Sigmoid colon (tissue), 7 donors: ENCODE data around the gene TOX2. TPM values are rescaled to one million over a fixed set of nuclear protein-coding genes. Genes with fewer than 3 reads are reported as not detected.

Source experiments
- DNase-seq: peaks from one replicate; pipeline ENCODE4 v3.0.0-alpha.2; 2019
- H3K27ac ChIP-seq, 4 donors: fragments of 200-600 bp; sonication (generic); one replicate each; pipeline ENCODE4 v1.5.1; 2016 to 2019; ENCODE audit warnings: mild to moderate bottlenecking in 1 of 4
- H3K27me3 ChIP-seq, 3 donors: fragments of 200-600 bp; sonication (generic); one replicate each; pipeline ENCODE4 v1.5.1; 2019; ENCODE audit warnings: mild to moderate bottlenecking in 1 of 3
- H3K36me3 ChIP-seq, 4 donors: fragments of 200-600 bp; sonication (generic); one replicate each; pipeline ENCODE4 v1.5.1; 2016 to 2019
- H3K4me1 ChIP-seq, 4 donors: fragments of 200-600 bp; sonication (generic); one replicate each; pipeline ENCODE4 v1.5.1; 2017 to 2019
- H3K4me3 ChIP-seq, 4 donors: fragments of 200-600 bp; sonication (generic); one replicate each; pipeline ENCODE4 v1.5.1; 2017 to 2019; ENCODE audit warnings: mild to moderate bottlenecking in 2 of 4, moderate library complexity in 1 of 4
- H3K9me3 ChIP-seq, 4 donors: fragments of 200-600 bp in 3 of 4; sonication (generic) in 3 of 4; one replicate each; pipeline versions ENCODE4 v1.5.1 to v1.6.1; 2013 to 2019
- EP300 ChIP-seq, 4 donors: sonication (generic); formaldehyde crosslinking; IDR thresholded peaks; one replicate each; pipeline ENCODE4 v1.6.1; 2017; ENCODE audit warnings: antibody characterized with exemption in 4 of 4
- POLR2A ChIP-seq, 2 donors: fragments of 450-650 bp; IDR thresholded peaks; one replicate each; pipeline ENCODE4 v1.6.1; 2016; ENCODE audit warnings: antibody characterized with exemption in 2 of 2, mild to moderate bottlenecking in 2 of 2, moderate library complexity in 2 of 2
- POLR2AphosphoS5 ChIP-seq, 4 donors: sonication (generic); formaldehyde crosslinking; IDR thresholded peaks; one replicate each; pipeline ENCODE4 v1.6.1; 2017; ENCODE audit warnings: antibody characterized with exemption in 4 of 4
- WGBS, 2 donors: extraction: QIAGEN DNeasy Blood & Tissue Kit; methylation state at CpG; one replicate each; pipeline ENCODE4 v1.1.7; 2013; 5-methylcytosine and 5-hydroxymethylcytosine counted together
- intact Hi-C: fragments of 100-400 bp; cut with DNase I; formaldehyde crosslinking; loops from one replicate; pipeline ENCODE4 v1.15.1; 2023
- polyA plus RNA-seq, 3 donors: library from polyadenylated mRNA; stranded (reverse); fragments of 200-250 nt; gene quantifications; one replicate each; pipeline ENCODE4 v1.2.3, GENCODE V29; 2013
- total RNA-seq, 4 donors: library from RNA; depleted of rRNA; stranded (reverse); fragments of >200 nt; gene quantifications; one replicate each; pipeline ENCODE4 v1.1.0, GENCODE V29; 2016
- TF ChIP-seq, protein P1 (sequence below), 4 experiments: fragments of 450-650 bp in 3 of 4; fragments of 200-600 bp in 1 of 4; IDR thresholded peaks; one replicate each; pipeline ENCODE4 v1.5.1; 2016 to 2019; ENCODE audit warnings: antibody characterized with exemption in 4 of 4, mild to moderate bottlenecking in 3 of 4, moderate library complexity in 2 of 4
- donor health status: healthy with polysubstance abuse.
- donor health status: Bipolar disorder and iron deficiency.
- donor health status: healthy.

TOX2 gene
- total and polyA plus RNA-seq, 7 donors = 0.27 to 8.1 (median 1.7) TPM

DNA sequence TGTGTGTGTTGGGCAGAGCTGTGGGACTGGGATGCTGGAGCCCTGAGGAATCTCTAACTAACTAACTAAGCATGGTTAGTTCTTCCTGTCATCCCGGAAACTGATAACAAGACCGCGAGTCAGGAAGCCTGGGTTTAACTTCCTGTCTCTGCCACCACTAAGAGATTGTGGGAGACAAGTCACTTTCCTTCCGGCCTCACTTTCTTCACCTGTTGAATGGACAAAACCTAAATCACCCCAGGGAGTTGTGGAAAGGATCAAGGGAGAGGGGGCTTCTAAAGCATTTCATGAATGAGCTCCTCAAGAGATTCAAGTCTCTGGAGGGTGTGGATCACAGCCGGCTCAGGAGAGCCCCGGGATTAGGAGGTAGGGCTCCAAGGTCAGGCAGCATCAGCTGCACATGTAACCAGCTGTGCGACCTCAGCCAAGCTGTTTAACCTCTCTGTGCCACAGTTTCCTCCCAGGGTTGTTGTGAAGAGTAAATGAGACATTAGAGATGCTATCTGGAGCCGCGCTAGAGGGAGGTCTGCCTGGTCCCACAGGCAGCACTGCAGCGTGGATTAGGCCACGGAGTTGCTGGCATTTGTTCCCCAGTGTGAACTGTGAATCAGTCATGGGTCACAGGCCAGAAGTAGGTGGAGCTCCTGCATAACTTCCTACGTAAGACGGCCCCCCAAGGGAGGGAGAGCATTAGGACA, 105.1 kb downstream of the TOX2 start:
- intact Hi-C loops = loop anchor here (5.0 to 10.0 kb wide), 3 partner anchors 63 to 252 kb away; no protein-coding TSS in a partner anchor
- no peak for TF ChIP-seq EP300 (IDR thresholded peaks at IDR 0.05)
- no peak for TF ChIP-seq POLR2A (IDR thresholded peaks at IDR 0.05)
- TF ChIP-seq, protein P1, sequence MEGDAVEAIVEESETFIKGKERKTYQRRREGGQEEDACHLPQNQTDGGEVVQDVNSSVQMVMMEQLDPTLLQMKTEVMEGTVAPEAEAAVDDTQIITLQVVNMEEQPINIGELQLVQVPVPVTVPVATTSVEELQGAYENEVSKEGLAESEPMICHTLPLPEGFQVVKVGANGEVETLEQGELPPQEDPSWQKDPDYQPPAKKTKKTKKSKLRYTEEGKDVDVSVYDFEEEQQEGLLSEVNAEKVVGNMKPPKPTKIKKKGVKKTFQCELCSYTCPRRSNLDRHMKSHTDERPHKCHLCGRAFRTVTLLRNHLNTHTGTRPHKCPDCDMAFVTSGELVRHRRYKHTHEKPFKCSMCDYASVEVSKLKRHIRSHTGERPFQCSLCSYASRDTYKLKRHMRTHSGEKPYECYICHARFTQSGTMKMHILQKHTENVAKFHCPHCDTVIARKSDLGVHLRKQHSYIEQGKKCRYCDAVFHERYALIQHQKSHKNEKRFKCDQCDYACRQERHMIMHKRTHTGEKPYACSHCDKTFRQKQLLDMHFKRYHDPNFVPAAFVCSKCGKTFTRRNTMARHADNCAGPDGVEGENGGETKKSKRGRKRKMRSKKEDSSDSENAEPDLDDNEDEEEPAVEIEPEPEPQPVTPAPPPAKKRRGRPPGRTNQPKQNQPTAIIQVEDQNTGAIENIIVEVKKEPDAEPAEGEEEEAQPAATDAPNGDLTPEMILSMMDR (IDR thresholded peaks at IDR 0.05) = no peak
- no peak for TF ChIP-seq POLR2AphosphoS5 (IDR thresholded peaks at IDR 0.05)
- Histone ChIP-seq H3K27me3 (peaks cover 0 to 3% (median 0%) of the 10 kb centered on the region in 3 donors), H3K27ac (peak overlapping the region in 3 of 4 donors; percentile 81 to 87 (median 81)), H3K4me1 (peaks cover 0 to 56% (median 39%) of the 10 kb centered on the region in 4 donors), H3K4me3 (no peak overlapping the region), H3K9me3 (no peaks in the 10 kb centered on the region), H3K36me3 (no peaks in the 10 kb centered on the region)
- no peak for DNase-seq
- WGBS, 2 donors = 43 to 46% methylated on average over 13 of the region's 13 CpGs

DNA sequence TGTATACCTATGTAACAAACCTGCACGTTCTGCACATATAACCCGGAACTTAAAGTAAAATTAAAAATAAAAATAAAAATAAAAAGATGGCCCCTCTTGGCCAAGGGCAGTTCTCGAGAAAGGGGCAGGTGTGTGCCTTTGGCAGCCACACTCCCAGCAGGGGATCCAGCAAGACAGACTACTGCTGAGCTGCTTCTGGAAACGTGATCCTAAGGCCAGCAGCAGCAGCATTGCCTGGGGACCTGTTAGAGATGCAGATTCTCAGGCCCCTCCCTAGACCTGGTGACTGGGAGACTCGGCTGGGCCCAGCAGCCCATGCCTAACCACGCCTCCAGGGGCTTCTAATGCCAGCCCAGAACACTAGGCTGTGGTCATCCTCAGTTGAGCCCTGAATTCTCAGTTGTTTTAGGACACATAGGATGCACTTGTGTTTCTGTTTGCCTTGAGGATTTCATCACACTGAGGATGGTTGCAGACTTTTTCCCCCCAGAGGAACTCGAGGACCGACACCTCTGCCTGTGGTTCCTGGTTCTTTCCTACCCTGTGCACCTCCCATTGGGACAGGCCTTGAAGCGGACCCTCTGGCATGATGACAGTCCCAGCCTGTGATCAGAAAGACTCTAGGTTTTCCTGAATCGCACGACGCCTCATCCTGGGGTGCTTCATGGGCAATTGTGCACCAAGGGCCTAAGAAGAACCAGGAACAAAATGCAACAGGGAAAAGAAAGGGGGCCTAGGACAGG, 105.9 kb downstream of the TOX2 start:
- DNase-seq = no peak
- no peak overlapping the region for H3K4me3 ChIP-seq
- H3K9me3 ChIP-seq = no peaks in the 10 kb centered on the region
- TF ChIP-seq, protein P1 (IDR thresholded peaks at IDR 0.05) = no peak
- no peak for TF ChIP-seq POLR2AphosphoS5 (IDR thresholded peaks at IDR 0.05)
- TF ChIP-seq POLR2A (IDR thresholded peaks at IDR 0.05) = no peak
- no peak for TF ChIP-seq EP300 (IDR thresholded peaks at IDR 0.05)
- H3K27ac ChIP-seq = no peak overlapping the region
- H3K27me3 ChIP-seq = peaks cover 0 to 3% (median 0%) of the 10 kb centered on the region in 3 donors
- peaks cover 0 to 48% (median 31%) of the 10 kb centered on the region in 4 donors for H3K4me1 ChIP-seq
- H3K36me3 ChIP-seq = no peaks in the 10 kb centered on the region
- intact Hi-C loops = no loop called here
- WGBS, 2 donors = 80 to 90% methylated on average over 12 of the region's 12 CpGs

DNA sequence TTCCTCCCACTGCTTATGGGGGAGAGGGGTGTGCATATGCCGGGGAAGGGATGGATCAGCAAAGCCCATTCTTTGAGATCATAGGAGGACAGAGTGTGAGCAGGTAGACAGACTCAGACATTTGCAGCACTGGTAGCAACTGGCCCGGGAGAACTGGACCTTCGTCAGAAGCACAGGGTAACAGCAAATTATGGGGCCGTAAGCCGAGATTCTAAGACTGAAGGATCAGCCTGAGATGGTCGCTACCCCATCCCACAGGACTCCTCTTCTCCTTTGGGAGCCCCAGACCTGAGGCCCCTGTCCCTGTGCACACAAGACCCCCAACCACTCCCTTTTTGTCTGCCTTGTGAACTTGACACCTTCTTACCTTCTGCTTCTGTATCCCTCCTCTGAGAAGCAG, 106.5 kb downstream of the TOX2 start:
- no peak for DNase-seq
- Histone ChIP-seq H3K36me3 (no peaks in the 10 kb centered on the region), H3K27me3 (peaks cover 0 to 3% (median 0%) of the 10 kb centered on the region in 3 donors), H3K4me3 (no peak overlapping the region), H3K27ac (no peak overlapping the region), H3K9me3 (no peaks in the 10 kb centered on the region), H3K4me1 (peaks cover 0 to 42% (median 25%) of the 10 kb centered on the region in 4 donors)
- WGBS, 2 donors = 97 to 98% methylated on average over 6 of the region's 6 CpGs
- intact Hi-C loops = no loop called here
- TF ChIP-seq POLR2A (IDR thresholded peaks at IDR 0.05) (no peak), POLR2AphosphoS5 (IDR thresholded peaks at IDR 0.05) (no peak), EP300 (IDR thresholded peaks at IDR 0.05) (no peak)
- TF ChIP-seq, protein P1 (IDR thresholded peaks at IDR 0.05) = no peak

DNA sequence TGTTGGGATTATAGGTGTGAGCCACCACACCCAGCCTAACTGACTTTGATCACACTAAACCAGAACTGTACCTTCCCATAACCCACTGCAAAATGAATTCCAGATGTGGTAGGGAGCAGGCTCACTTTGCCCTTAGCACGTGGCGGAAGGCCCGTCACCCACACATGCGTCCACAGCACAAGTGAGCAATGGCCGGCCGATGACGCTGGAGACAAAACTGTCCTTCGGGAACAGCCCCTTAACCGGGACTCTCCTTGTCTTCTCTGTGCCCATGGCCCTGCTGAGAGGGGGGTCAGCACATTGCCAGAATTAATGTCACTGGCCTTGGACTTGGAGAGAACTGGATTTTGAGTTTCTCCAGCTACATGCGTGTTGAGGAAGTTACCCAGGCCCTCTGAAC, 107.2 kb downstream of the TOX2 start:
- H3K9me3 ChIP-seq = no peaks in the 10 kb centered on the region
- H3K27me3 ChIP-seq = peaks cover 0 to 3% (median 0%) of the 10 kb centered on the region in 3 donors
- intact Hi-C loops = no loop called here
- 97 to 98% methylated on average over 10 of the region's 10 CpGs for WGBS, 2 donors
- no peak overlapping the region for H3K4me3 ChIP-seq
- peaks cover 0 to 35% (median 24%) of the 10 kb centered on the region in 4 donors for H3K4me1 ChIP-seq
- H3K36me3 ChIP-seq = no peaks in the 10 kb centered on the region
- TF ChIP-seq EP300 (IDR thresholded peaks at IDR 0.05) (no peak), POLR2A (IDR thresholded peaks at IDR 0.05) (no peak), POLR2AphosphoS5 (IDR thresholded peaks at IDR 0.05) (no peak)
- TF ChIP-seq, protein P1 (IDR thresholded peaks at IDR 0.05) = no peak
- H3K27ac ChIP-seq = no peak overlapping the region
- no peak for DNase-seq
